Tibial nerve (tissue), 4 donors: ENCODE results near the gene APAF1. TPM values are rescaled to one million over a fixed set of nuclear protein-coding genes. Genes with fewer than 3 reads are reported as not detected.

Experiments used
- DNase-seq, 2 donors: peaks; one replicate each; pipeline ENCODE4 v3.0.0-alpha.2; 2019; ENCODE audit warnings: low spot score in 2 of 2
- H3K27ac ChIP-seq, 4 donors: fragments of 200-600 bp; sonication (generic) in 3 of 4; one replicate each; pipeline ENCODE4 v1.5.1; 2017 to 2019; ENCODE audit warnings: mild to moderate bottlenecking in 1 of 4
- H3K27me3 ChIP-seq, 2 donors: fragments of 200-600 bp; sonication (generic) in 1 of 2; one replicate each; pipeline versions ENCODE4 v1.5.1 to v1.6.0; 2017 to 2019
- H3K36me3 ChIP-seq, 3 donors: fragments of 200-600 bp; sonication (generic); one replicate each; pipeline ENCODE4 v1.5.1; 2018 to 2019
- H3K4me1 ChIP-seq, 4 donors: fragments of 200-600 bp; sonication (generic) in 3 of 4; one replicate each; pipeline ENCODE4 v1.5.1; 2017 to 2019
- H3K4me3 ChIP-seq, 4 donors: fragments of 200-600 bp; sonication (generic) in 3 of 4; one replicate each; pipeline ENCODE4 v1.5.1; 2017 to 2019; ENCODE audit warnings: mild to moderate bottlenecking in 1 of 4, moderate library complexity in 1 of 4
- H3K9me3 ChIP-seq, 4 donors: fragments of 200-600 bp; sonication (generic) in 3 of 4; one replicate each; pipeline ENCODE4 v1.5.1; 2017 to 2019
- CTCF ChIP-seq, 5 experiments: fragments of 200-600 bp in 3 of 5; fragments of 450-650 bp in 2 of 5; sonication (generic) in 3 of 5; IDR thresholded peaks; one replicate each; pipeline ENCODE4 v1.5.1; 2016 to 2019; ENCODE audit warnings: antibody characterized with exemption in 5 of 5, mild to moderate bottlenecking in 3 of 5, moderate library complexity in 2 of 5
- EP300 ChIP-seq, 2 donors: sonication (generic); formaldehyde crosslinking; IDR thresholded peaks; one replicate each; pipeline ENCODE4 v1.6.1; 2017; ENCODE audit warnings: antibody characterized with exemption in 2 of 2, mild to moderate bottlenecking in 1 of 2
- POLR2A ChIP-seq, 2 donors: fragments of 450-650 bp; IDR thresholded peaks; one replicate each; pipeline ENCODE4 v1.6.1; 2017; ENCODE audit warnings: antibody characterized with exemption in 2 of 2, mild to moderate bottlenecking in 2 of 2, moderate library complexity in 2 of 2
- WGBS, 2 donors: methylation state at CpG; one replicate each; pipeline ENCODE4 v1.1.5; 2018; 5-methylcytosine and 5-hydroxymethylcytosine counted together
- total RNA-seq, 4 donors: library from RNA; depleted of rRNA; stranded (reverse); fragments of >200 nt; gene quantifications; one replicate each; pipeline ENCODE4 v1.1.0, GENCODE V29; 2016

The APAF1 gene
- total RNA-seq, 4 donors from 2014 or later, result 12.1 to 18.1 (median 15.5) TPM

DNA sequence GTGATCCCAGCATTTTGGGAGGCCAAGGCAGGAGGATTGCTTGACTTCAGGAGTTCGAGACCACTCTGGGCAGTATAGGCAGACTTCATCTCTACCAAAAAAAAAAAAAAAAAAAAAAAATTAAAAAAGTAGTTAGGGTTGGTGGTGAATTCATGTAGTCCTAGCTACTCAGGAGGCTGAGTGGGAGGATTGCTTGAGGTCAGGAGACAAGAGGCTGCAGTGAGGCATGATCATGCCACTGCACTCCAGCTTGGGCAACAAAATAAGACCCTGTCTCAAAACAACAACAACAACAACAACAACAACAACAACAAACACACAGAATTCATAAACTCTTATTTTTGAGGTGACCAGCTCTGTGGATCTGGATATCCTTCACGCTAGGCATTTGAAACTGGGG, 34.5 kb upstream of the APAF1 start:
- no peak for DNase-seq
- H3K4me1 ChIP-seq, result no peaks in the 10 kb centered on the region
- peaks cover 0 to 2% (median 0%) of the 10 kb centered on the region in 3 donors for H3K36me3 ChIP-seq
- H3K9me3 ChIP-seq, result no peaks in the 10 kb centered on the region
- 95 to 98% methylated on average over 2 of the region's 2 CpGs for WGBS, 2 donors
- no peak overlapping the region for H3K27ac ChIP-seq
- TF ChIP-seq EP300 (IDR thresholded peaks at IDR 0.05), result no peak
- TF ChIP-seq POLR2A (IDR thresholded peaks at IDR 0.05), result no peak
- TF ChIP-seq CTCF (IDR thresholded peaks at IDR 0.05), result no peak
- no peaks in the 10 kb centered on the region for H3K27me3 ChIP-seq
- no peak overlapping the region for H3K4me3 ChIP-seq

- WGBS, 2 donors, result 50 to 60% methylated on average over 5 of the region's 5 CpGs
These were observed 32.3 kb upstream of the APAF1 start for GRCh38 chr12:98612696-98613334.

GRCh38 chr12:98618952-98619351, 26.1 kb upstream of the APAF1 start:
- no peaks in the 10 kb centered on the region for H3K36me3 ChIP-seq
- no peaks in the 10 kb centered on the region for H3K27me3 ChIP-seq
- 72 to 79% methylated on average over 4 of the region's 4 CpGs for WGBS, 2 donors
- H3K9me3 ChIP-seq, result no peaks in the 10 kb centered on the region
- no peak for DNase-seq
- H3K4me3 ChIP-seq, result no peak overlapping the region
- no peak for TF ChIP-seq POLR2A (IDR thresholded peaks at IDR 0.05)
- TF ChIP-seq EP300 (IDR thresholded peaks at IDR 0.05), result peak; percentile 61 to 87
- peak overlapping the region in 1 of 4 donors; percentile 54 for H3K27ac ChIP-seq
- H3K4me1 ChIP-seq, result peaks cover 0 to 5% (median 0%) of the 10 kb centered on the region in 4 donors

More at GRCh38 chr12:98612696-98613334, 32.3 kb upstream of the APAF1 start:
- no peak for TF ChIP-seq CTCF (IDR thresholded peaks at IDR 0.05)
- TF ChIP-seq EP300 (IDR thresholded peaks at IDR 0.05), result no peak
- TF ChIP-seq POLR2A (IDR thresholded peaks at IDR 0.05), result no peak
- Histone ChIP-seq H3K27ac (peak overlapping the region in 1 of 4 donors; percentile 30), H3K4me1 (no peaks in the 10 kb centered on the region), H3K36me3 (no peaks in the 10 kb centered on the region), H3K9me3 (no peaks in the 10 kb centered on the region), H3K4me3 (no peak overlapping the region), H3K27me3 (no peaks in the 10 kb centered on the region)
- no peak for DNase-seq

DNA sequence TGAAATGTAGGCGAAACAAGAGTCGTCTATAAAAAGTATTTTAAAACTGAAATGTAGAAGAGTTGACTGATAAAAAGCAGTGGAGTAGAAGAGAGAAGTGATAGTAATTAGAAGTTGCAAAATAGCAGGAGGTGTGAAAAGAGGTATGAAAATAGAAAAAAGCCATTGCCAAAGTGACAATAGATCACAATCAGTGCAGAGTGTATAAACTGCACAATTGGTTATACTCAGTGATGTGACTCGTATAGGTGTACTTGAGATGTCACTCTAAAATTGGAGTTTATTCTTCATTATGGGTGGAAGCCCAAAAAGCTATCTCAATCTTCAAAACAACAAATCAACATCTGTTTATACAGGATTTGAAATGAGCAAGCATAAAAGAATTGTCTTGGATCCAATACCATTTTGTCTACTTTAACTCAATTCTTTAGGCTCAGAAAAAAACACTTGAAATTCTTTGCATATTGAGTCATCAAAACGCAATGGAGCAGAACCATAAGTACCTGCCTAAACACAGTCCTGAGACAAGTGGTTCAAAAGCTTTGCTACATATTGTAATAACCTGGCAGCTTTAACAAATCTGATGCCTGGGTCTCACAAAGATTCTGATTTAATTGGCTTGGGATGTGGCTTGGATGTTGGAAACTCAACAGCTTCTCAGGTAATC, 9.3 kb upstream of the APAF1 start:
- TF ChIP-seq EP300 (IDR thresholded peaks at IDR 0.05) (no peak), POLR2A (IDR thresholded peaks at IDR 0.05) (no peak), CTCF (IDR thresholded peaks at IDR 0.05) (no peak)
- Histone ChIP-seq H3K9me3 (no peaks in the 10 kb centered on the region), H3K27me3 (no peaks in the 10 kb centered on the region), H3K4me3 (no peak overlapping the region), H3K36me3 (no peaks in the 10 kb centered on the region), H3K4me1 (no peaks in the 10 kb centered on the region), H3K27ac (no peak overlapping the region)
- 84 to 86% methylated on average over 4 of the region's 4 CpGs for WGBS, 2 donors
- no peak for DNase-seq

- TF ChIP-seq CTCF (IDR thresholded peaks at IDR 0.05) (no peak), EP300 (IDR thresholded peaks at IDR 0.05) (no peak), POLR2A (IDR thresholded peaks at IDR 0.05) (no peak)
- no peak for DNase-seq
- Histone ChIP-seq H3K4me1 (no peaks in the 10 kb centered on the region), H3K4me3 (no peak overlapping the region), H3K27me3 (no peaks in the 10 kb centered on the region), H3K27ac (no peak overlapping the region), H3K36me3 (no peaks in the 10 kb centered on the region), H3K9me3 (no peaks in the 10 kb centered on the region)
- 79 to 80% methylated on average over 2 of the region's 2 CpGs for WGBS, 2 donors
These were observed 8.0 kb upstream of the APAF1 start for GRCh38 chr12:98637068-98637467.
